GM21367 (cell line): ENCODE data around the gene MTTP.

Source experiments
- ATAC-seq: cut with Tn5 transposase; IDR thresholded peaks from one replicate; pipeline ENCODE4 v1.9.1; 2021; ENCODE audit not compliant: unreplicated experiment

MTTP gene

DNA sequence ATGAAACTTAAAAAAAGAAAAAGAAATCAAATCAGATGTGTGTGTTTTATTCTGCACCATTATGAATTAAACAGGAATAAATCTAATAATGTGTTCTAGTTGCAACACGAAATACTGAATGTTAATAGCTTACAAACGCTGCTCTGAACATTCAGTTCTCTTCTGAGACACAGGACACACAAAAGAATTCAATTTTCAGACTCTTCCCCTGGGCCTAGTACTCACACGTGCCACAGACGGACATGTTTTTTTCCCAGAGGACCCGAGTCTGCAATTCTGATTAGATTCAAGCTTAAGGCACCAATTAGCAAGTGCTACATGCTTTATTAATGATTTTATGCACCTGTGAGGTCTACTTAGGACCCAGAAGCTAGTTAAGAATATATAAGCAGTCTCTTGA is 62.5 kb downstream of the MTTP start:
- no peak for ATAC-seq

GRCh38 chr4:99640676-99641075 is 66.1 kb downstream of the MTTP start:
- ATAC-seq: no peak

- ATAC-seq: no peak
Observed at GRCh38 chr4:99642725-99643489, 68.3 kb downstream of the MTTP start.

- no peak for ATAC-seq
Observed at GRCh38 chr4:99644453-99644852, 69.8 kb downstream of the MTTP start.

- ATAC-seq: no peak
Observed at GRCh38 chr4:99645036-99645435, 70.4 kb downstream of the MTTP start.

DNA sequence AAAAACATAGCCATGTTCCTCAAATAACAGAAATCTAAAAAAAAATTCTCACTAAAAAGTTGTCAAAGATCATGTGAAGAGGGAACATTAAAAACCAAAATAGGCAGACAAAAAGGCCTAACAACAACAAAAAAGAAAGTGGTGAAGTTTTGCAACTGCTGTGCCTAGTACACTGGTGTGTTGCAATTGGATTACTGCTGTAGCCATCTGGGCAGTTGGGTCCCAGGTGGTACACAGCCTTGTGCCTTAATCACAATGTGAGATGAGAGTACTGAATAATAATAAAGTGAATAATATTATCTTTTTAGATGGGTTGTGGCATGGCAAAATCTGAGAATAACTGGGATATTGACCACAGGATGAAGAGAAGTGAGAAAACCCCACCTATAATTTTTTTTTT is 71.0 kb downstream of the MTTP start:
- no peak for ATAC-seq

GRCh38 chr4:99647071-99647470 is 72.4 kb downstream of the MTTP start:
- no peak for ATAC-seq

DNA sequence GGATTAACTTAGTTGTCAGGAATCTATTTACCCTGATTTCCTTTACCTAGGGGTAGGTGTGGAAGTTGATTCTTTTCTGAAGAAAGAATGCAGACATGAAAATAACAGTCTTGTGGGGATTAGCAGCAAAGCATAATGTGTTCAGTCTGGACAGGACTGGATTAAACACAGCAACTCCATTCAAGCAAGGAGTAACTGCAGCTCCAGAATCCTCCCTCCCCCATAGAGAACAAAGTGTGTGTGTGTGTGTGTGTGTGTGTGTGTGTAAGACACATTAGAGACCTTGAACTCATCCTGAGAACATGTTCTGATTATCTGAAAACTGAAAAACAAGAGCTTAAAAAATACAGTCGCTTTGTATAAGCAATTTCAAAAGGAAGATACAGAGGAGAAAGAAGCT is 73.7 kb downstream of the MTTP start:
- no peak for ATAC-seq

DNA sequence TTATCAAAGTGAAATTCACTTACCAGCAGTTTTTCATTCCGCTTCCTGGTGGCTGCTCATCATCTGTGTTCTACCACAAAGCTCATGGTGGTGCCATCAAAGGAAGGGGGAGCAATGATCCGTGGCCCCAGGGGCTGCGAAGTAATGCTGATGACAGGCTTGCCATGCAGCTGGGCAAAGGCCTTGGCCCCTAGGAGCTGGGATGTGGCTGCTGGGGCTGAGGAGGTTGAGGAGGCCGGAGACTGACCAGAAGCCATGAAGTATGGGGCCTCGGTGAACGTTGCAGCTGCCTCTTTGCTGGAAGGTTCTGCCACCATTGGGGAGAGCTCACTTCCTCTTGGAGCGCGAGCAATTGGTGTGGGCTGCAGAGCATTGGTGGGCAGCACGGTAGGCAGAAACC is 74.6 kb downstream of the MTTP start:
- ATAC-seq: no peak

DNA sequence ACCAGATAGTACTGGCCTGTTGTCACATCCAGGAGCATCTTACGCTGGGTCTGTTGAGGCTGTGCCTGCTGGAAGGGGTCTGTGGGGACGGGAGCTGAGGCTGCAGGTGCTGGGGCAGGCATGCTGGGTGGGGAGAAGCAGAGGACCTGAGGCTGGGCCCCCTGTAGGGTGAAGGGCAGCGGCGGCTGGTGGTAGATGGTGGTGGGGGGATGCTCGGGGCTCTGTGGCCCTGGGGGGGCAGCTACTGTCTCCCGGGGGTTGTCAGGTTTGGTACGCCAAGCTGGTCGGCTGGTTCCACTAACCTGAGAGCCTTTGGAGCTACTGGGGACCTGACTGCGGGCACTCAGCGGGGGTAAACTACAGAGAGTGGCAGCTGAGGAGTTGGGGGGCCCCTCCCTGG is 75.2 kb downstream of the MTTP start:
- no peak for ATAC-seq

DNA sequence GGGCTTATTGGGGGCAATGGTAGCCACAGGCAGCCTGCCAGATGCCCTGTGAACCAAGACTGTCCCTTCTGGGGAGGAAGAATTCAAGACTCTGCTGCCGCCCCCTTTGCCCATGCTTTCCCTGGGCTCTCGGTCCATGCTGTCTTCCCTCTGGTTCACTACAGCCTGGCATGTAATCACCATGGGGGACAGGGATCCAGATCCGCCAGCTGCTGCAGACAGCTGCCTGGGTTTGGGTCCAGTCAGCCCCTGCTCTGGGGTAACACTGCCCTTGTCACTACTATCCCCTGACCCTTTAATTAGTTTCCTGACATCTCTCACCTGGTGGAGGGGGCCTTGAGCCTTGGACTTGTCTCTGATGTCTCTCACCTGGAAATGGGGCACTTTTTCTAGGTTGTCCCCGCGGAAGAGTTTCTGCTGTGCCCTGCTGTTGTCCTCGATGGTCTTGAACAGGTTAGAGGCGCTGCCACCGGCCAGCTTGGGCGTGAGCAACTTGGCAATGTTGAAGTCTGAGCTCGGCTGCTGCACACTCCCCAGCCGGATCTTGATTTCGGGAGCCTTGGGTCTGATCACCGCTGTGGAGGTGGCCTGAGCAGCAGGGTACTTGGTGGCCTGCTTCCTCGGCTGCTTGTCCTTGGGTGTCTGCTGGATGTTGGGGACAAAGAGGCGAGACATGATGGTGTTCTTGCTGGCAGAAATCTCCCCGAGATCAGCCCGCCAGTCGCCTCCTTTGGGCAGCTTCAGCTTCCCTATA is 76.6 kb downstream of the MTTP start:
- ATAC-seq: no peak

DNA sequence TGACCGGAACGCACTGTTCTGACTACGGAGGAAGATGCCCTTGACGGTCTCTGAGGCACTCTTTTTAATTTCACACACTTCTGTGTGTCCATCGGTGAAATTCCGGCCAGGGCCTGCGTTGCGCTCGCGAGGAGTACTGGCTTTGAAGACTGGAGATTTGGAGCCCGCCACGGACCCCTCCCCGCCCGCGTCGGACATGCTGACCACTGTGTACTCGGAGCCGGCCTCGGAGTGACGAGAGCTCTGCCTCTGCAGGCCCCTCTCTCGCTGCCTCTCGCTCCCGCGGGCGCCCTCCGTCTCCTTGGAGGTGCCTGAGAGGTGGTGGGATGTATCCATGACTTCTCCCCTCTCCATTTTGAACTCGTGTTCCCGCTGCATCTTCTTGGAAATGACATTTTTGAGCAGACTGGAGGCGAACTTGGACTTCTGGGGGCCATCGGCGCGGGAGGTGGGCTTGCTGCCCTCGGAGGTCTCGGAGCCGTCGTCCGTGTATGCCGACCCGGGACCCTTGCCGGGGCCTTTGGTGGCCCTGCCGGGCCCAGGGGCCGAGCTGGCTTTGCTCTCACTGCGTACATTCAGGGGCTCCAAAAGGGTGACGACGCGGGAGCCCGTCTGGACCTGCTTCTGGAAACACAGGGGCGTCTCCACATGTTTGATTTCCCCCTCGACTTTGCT is 77.3 kb downstream of the MTTP start:
- ATAC-seq: no peak

DNA sequence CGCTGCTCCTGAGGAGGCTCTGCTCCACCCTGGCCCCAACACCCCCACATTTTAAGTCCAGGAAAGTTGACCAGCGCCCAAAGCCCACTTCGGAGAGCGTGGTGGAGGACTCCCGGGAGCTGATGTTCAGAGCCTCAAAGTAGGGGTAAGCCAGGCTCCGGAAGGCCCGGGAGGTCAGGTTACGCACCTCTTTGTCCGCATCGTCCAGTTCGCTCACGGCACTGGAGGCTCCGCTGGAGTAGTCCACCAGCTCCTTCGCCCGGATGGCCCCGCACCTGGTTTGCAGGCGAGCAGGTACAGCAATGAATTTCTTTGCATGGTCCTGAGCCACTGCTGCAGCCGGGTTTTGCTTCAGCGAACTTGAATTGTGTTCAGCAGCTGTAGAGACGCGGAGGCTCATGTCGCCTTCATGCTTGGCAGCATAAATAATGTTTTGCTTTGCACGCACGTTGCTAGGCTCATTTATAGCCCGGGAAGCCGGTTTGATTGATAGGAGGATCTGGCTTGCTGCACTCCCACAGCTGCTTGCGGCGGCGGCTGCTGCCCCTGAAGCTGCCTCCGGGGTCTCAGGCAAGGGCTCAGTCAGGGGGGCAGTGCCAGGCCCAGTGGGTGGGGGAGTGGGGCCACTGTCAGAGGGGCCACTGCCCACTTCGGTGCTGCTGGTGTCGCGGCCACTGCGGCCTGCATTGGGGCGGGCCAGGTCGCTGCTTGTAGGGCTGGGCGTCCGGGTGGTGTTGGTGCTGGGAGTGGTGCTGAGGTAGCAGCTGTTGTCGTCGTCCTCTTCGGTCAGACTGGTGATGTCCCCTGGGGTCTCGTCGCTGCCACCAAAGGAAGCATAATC is 78.2 kb downstream of the MTTP start:
- no peak for ATAC-seq

DNA sequence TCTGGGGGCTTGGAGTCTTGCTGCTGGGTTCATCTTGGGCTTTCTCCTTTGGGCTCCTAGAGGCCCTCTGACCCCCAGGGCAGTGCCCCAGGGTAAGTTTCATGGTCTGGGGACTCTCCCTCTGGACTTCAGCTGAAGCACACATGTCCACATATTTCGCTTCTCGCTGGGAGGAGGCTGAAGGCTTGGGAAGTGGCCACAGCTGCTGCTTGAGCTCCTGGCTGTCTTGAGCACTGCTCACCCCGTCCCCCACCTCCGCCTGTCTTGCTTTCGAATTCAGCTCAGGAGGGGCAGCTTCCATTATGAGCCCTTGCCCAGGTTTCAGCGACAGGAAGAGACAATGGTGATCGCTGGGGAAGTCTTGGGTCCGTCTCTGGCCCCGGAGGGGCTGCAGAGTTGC is 79.3 kb downstream of the MTTP start:
- ATAC-seq: no peak

DNA sequence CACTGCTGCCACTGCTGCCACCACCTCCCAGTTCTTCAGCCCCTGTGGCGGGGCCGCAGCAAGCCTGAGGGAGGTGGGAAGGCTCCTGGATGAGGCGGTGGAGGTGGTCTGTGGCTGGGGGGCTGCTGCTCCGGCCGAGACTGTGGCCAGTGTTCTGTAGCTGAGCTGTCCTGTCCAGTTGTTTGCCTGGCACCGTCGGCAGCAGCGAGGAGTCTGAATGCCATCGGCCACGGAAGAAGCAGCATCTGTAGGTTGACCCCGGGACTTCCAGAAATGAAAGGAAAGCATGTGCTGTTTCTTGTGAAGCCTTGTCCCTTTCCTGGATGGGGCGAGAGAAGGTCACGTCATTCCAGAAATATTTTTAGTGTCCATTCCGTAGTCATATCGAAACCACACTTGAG is 79.7 kb downstream of the MTTP start:
- no peak for ATAC-seq

GRCh38 chr4:99655308-99656081 is 80.9 kb downstream of the MTTP start:
- no peak for ATAC-seq

DNA sequence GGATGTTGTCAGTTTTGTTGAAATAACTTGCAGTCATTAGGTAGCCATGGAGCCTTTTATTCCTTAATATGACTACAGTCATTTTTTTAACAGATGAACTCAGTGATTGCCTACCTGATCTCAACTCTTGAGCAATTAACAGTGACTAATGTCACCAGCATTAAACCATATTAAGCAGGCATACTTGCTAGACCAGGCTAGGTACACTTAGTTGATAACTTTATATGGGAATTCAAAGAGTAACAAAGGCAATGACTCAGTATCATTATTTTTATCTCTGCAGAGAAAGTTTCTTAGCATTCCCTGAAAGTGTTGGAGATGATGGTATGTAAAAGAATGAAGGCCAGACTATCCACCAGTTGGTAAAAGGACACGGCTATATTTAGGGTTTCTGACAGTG is 83.2 kb downstream of the MTTP start, which contains the start of gene C4orf54:
TSS of gene C4orf54 (minus strand) at position 31 of the 400 bp plus-strand sequence. CDS start 3,180 bp downstream, outside the sequence.
- no peak for ATAC-seq

DNA sequence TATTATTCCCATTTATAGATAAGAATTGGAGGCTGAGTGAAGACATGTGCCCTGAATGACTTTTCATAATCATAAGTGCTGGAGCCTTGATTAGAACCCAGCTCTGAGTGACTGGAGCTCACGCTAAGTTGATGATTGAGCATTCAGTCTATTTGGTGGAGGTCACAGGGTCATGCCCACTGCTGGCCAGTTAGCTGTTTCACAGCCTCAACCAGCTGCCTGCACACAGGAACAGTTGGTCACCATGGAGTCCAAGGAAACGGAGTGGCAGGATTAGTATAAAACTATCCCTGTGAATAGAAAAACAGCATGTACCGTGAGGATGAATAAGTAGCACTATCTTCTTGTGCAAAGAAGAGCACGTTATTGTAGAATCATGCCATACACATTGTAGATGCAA is 84.0 kb downstream of the MTTP start:
- ATAC-seq: no peak

GRCh38 chr4:99661907-99662306 is 87.3 kb downstream of the MTTP start:
- no peak for ATAC-seq

DNA sequence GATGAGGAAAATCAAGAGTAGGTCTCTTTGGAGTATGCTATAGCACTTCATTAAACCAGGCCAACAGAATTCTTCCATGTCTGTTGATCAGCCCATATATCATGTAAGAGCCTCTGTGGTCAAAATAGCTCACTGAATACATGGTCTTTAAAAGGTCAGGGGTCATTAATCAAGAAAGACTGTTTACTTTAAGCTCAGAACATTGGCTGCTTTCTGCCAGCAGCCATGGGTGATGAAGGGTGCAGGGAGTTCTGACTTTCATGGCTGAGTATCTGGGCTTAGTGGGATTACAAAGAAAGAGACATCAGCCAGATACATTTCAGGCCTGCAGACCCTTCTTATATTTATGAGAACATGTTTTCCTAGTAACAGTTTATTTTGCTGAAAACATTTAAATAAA is 90.1 kb downstream of the MTTP start:
- ATAC-seq: no peak
